GM19468 (cell line): ENCODE data around the gene IQSEC3.
"Not testable (repeated sequence)": the region's sequence is repeated elsewhere in the genome, so short reads cannot be mapped to it uniquely, and the experiment has no call there.

ENCODE experiments used
- ATAC-seq: cut with Tn5 transposase; IDR thresholded peaks from one replicate; pipeline ENCODE4 v1.9.1; 2021; ENCODE audit warnings: mild to moderate bottlenecking, moderate library complexity, moderate number of reproducible peaks; ENCODE audit not compliant: unreplicated experiment; ENCODE audit errors: extremely low read depth

IQSEC3 gene

GRCh38 chr12:208813-209212 is 142.2 kb downstream of the IQSEC3 start:
- no peak for ATAC-seq

DNA sequence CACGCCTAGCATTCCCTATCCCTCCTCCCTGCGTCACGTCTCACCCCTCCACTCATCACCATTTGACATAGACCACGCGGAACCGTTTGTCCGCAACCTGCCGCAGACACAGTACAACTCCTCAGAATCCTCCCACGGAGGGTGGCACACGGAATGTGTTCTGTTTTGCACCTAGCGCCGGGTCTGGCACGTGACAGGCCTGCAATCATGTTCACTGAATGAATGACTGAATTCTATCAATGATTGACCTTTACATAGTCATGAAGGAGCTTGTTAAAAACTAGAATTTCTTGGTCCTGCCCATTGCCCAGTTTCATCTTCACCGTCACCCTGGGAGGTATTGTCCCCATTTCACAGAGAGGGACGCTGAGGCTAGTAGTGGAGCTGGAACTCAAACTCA is 142.7 kb downstream of the IQSEC3 start:
- ATAC-seq = no peak

- ATAC-seq = no peak
These were observed 143.3 kb downstream of the IQSEC3 start for GRCh38 chr12:209851-210250.

DNA sequence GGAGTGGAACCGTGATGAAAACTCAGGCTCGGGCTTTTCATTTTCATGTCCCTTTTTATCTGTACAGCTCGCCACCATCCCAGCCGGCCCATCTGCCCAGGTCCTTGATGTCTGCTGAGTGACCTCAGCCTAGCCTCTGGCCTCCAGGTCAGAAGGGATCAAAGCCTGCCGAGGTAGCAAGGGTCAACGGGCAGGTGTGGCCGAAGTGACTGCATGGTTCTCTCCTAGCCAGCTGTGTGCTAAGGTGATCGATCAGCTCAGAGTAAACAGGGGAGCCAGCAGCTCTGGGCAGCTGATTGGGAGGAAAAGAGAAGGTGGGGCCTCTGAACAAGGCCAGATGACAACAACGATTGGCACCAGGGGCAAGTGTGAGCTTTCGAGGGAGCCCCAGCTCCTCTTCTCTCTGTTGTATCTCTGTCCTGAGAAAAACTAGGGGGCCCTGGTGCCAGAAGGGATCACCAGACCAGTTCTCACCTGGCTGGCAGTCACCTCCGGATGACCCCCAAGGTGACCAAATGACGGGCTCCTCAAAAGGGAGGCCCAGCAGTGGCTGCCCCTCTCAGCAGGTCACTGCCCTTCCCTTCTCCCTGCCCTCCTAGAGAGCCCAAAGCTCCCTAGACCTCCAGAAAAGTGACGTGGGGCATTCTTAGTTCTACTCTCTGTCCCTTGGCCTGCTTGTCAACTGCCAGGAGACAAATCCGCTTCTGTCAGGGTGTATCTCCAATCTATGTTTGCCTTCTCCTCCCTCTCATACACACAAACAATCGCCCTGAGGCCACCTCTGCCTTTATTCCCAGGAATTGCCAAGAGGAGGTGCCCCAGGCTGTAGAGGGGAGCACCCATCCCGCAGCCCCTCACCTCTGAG is 143.9 kb downstream of the IQSEC3 start:
- no peak for ATAC-seq

GRCh38 chr12:211142-211465 is 144.5 kb downstream of the IQSEC3 start:
- ATAC-seq = no peak

DNA sequence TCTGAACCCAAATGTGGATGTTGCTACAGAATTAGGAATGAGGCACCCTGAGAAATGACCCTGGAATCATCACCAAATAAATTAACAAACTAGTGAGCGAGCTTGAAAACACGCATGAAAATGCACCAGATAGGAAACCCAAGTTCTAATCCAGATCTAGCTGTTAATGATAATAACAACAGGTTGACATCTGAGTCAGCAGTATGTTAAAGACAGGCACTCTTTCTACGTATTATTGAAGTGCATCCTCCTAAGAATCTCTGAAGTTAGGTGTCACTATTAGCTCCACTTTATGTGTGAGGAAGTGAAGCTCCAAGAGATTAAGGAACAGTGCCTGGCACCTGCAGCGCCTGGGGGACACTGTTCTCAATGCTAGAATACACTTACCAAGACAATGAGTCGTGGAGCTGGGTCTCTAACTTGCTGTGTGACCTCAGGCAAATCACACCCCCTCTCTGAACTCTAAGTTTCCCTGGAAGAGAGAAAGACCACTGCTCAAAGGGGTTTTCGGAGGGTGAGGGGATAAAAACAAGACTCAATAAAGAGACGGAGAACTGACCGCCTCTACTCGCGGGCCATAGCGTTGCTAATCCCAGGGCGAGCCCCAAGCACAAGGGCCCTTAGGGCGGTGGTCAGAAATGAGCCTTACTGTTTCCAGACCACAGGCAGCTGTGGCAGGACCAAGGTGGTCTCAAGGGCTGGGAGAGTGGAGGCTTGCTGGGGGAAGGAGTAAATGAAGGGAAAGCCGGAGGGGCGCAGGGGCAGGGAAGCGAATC is 145.3 kb downstream of the IQSEC3 start:
- no peak for ATAC-seq

DNA sequence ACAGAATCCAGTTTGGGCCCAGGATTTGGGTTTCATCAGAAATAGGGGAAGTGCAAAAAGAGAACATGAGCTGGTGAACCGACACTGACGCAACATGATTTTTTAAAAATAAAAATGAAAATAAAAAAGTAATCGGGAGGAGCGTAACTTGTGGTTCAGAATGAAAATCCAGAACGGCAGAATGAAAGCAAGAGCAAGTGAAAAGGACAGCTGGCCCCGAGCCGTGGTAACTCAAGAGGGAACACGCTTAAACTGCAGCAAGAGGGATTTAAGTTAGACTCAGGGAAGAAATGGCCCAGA is 145.8 kb downstream of the IQSEC3 start:
- no peak for ATAC-seq

DNA sequence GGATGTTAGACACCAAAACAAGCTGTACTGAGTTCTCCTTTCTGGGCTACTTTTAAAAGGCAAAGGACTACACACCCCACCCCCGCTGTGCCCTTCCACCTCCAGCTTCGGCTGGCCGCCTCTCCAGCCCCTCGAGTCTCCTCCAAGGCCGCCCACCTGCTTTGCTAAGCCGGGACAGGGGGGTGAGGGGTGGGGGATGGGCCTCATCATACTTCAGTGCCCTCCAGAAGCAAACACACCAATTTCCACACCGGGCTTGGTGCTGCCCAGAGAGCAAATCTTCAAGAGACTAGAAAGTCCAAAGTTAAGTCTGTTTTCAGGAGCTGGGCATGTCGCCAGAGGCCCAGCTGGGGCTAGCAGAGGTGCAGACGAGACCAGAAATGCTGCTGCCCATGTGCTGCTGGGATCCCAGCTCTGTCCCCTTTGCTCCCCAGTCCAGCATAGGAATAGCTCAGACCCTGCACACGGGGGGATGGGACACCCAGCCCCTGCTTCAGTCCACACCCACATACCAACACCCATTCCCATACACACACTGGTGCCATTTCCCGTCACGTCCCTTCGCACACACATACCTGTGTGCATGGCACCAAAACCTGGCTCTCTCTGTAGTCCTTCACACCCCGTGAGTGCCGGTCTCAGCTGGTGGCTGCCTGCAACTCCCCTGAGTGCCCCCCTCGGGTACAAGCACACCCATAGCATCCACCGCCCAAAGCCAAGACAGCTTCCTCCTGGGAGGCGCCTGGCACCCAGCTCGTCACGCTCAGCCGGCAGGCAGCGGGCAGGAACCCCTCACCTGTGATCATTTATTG is 146.4 kb downstream of the IQSEC3 start:
- no peak for ATAC-seq

GRCh38 chr12:213527-213932 is 147.0 kb downstream of the IQSEC3 start:
- no peak for ATAC-seq

DNA sequence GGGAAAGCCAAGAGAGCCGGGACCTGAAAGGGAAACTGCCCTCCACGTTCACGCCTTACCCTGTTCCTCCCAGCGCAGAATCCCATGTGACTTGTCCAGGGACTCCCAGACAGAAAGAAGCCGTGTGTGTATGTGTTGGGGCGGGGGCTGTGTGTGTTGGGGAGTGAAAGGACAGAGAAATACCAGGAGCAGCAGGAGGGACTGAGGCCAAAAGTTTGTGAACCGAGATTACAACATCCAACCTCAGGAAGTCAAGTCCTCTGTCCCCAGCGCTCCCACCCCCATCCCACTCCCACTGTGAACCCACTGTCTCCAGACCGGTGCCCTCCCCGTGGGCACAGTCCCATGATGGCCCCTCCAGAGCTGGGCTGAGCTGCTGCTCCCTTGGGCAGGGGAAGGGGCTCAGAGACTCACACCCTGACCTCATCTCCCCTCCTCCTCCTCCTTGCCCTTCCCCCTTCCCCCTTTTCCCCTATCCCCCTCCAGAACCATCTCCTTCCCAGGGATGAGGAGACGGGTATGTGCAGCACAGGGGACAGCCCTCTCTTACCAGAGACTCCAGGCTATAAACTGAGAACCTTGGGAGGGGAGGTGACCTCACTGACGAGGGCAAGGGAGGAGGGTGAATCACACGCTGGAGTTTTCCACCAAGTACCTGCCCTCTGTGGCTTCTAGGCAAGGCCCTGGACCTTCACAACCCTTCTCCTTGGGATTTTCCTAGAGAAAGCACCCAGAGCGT is 147.6 kb downstream of the IQSEC3 start, which contains the start of gene SLC6A12:
Gene SLC6A12, minus strand, starts transcription at position 155 of the 739 bp plus-strand sequence. CDS start 4,171 bp downstream, outside the sequence.
- no peak for ATAC-seq

DNA sequence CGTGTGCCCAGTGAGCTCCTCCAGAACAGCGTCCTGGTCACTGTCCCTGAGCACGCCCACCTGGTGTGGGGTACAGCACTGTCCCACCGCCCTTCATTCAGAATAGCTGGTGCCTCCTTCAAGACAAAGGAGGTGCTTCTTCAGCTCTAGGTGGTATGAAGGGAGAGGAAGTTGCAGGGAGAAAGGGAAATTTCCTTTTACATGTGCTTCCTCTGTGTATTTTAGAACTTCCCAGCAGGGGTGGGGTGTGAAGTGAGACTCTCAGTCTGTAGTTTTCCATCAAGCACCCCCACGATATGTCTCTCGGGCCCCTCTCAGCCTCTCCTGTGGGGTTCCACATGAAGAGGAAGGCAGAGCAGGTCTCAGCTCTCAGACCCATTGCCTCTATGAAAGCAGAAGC is 148.5 kb downstream of the IQSEC3 start:
- no peak for ATAC-seq

- not testable (repeated sequence) for ATAC-seq
These were observed 150.5 kb downstream of the IQSEC3 start for GRCh38 chr12:217029-217428.

GRCh38 chr12:218221-218620 is 151.7 kb downstream of the IQSEC3 start:
- no peak for ATAC-seq

DNA sequence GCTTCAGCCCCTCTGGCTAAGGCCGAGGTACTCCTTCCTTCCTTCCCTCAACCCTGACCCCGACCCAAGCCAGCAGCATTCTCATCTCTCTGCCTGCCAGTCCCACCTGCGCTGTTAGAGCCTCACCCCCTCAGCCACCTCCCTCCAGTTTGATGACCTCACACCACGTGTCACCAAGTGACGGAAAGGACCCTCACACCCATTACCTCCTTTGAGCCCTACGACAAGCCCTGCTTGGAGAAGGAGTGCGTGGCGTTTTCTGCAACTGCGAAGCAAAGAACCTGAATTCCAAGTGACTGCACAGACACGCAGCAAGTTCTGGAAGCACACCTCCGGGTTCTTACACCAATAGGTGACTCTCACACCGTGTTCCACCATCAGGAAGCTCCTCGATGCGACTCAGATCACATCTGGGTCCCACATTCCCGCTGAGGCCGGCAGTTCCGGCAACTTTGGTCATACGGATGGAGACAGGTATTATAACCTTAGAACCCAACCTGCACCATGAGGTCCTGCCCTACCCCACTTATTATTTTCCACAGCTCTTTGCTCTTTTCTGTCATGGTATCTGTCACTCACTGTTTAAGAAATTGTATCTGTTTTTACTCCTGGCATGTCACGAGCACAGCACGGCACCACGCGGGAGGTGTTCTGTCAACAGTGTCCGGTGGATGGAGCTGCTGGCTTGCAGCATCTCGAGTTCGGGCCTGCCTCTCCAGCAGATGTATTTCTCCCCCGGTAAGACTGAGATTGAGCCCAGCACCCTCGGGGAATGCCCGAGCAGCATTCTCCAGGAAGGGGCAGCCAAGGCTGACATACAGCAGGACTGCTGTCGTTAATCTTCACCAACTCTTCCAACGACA is 152.4 kb downstream of the IQSEC3 start:
- no peak for ATAC-seq

GRCh38 chr12:219891-220352 is 153.4 kb downstream of the IQSEC3 start:
- ATAC-seq = no peak

GRCh38 chr12:220491-220890 is 153.9 kb downstream of the IQSEC3 start:
- ATAC-seq = no peak

DNA sequence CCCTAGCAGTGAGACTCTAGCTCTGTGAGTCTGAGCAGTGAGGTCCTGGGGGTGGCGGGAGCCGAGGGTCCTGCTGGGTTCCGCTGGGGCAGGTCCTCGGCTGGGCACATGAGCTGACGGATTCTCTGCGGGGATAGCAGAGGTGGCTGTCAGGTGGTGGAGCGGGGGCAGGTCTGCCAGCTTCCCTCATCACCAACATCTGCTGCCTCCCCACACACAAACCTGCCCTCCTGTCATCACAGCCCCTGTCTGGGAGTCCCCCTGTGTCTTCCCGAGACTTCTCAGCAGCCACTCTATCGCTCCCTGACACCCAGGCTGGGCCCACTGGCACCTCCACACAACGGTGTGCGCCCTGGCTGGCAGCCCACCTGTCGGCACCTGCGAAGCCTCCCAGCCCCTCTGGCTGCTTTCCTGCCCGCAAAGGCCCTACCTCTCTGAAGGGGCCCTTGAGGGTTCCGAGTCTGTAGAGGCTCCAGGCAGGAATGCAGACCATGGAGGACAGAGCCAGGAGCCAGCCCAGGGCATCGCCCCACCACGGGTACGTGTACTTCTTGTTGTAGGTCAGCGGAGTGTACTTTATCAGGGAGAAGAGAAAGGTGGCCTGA is 154.5 kb downstream of the IQSEC3 start:
- no peak for ATAC-seq

DNA sequence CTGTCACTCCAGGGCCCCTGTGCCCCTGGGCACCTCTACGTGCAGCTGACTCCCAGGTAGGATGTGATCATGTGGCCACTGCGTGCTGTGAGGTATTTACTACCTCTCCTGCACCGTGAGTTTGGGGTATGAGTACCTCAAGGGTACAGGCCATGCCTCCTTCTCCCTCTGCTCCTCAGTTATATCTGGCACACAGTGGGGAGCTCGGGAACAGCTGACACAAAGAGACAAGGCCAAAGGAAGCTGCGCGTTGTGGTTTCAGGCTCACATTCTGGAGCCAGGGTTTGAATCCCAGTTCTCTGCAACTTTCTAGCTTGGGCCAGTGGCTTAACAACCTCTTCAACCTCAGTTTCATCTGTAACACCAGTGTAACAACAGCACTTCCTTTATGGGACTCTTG is 155.2 kb downstream of the IQSEC3 start:
- ATAC-seq = no peak

- ATAC-seq = no peak
These were observed 157.3 kb downstream of the IQSEC3 start for GRCh38 chr12:223841-224240.
